GM18868 (cell line): ENCODE data around the gene FAM174C.

Source experiments
- ATAC-seq: cut with Tn5 transposase; IDR thresholded peaks from one replicate; pipeline ENCODE4 v1.9.1; 2021; ENCODE audit warnings: mild to moderate bottlenecking, moderate library complexity; ENCODE audit not compliant: unreplicated experiment

FAM174C gene

GRCh38 chr19:1275260-1275975 lies at the start of gene FAM174C:
TSS of gene FAM174C (plus strand) at chr19:1275530. CDS start at chr19:1275550, 20 bp downstream.
- ATAC-seq = peak; percentile 76

GRCh38 chr19:1226227-1226518 lies 49.2 kb upstream of the FAM174C start:
- ATAC-seq = no peak

GRCh38 chr19:1226522-1227303 lies 48.6 kb upstream of the FAM174C start:
- no peak for ATAC-seq

GRCh38 chr19:1227304-1228054 lies 47.9 kb upstream of the FAM174C start:
- no peak for ATAC-seq

- no peak for ATAC-seq
Measured at GRCh38 chr19:1228161-1228957, 47.0 kb upstream of the FAM174C start.

GRCh38 chr19:1229056-1229923 lies 46.0 kb upstream of the FAM174C start:
- ATAC-seq = no peak

GRCh38 chr19:1229924-1230782 lies 45.2 kb upstream of the FAM174C start:
- ATAC-seq = no peak

- ATAC-seq = no peak
Measured at GRCh38 chr19:1230783-1231489, 44.4 kb upstream of the FAM174C start.

GRCh38 chr19:1231729-1232637 lies 43.3 kb upstream of the FAM174C start:
- no peak for ATAC-seq

GRCh38 chr19:1232652-1233072 lies 42.7 kb upstream of the FAM174C start:
- ATAC-seq = no peak

- no peak for ATAC-seq
Measured at GRCh38 chr19:1233115-1233667, 42.1 kb upstream of the FAM174C start.

GRCh38 chr19:1234051-1234954 lies 41.0 kb upstream of the FAM174C start:
- ATAC-seq = no peak

GRCh38 chr19:1234955-1235380 lies 40.4 kb upstream of the FAM174C start:
- no peak for ATAC-seq

GRCh38 chr19:1235625-1236538 lies 39.4 kb upstream of the FAM174C start:
- no peak for ATAC-seq

- no peak for ATAC-seq
Measured at GRCh38 chr19:1236576-1236975, 38.8 kb upstream of the FAM174C start.
